HT-29 (cell line): Measurements from ENCODE around the gene LRRC45. TPM values are rescaled to one million over a fixed set of nuclear protein-coding genes. Genes with fewer than 3 reads are reported as not detected.
A peak's percentile ranks its signal among the peaks of the same experiment; 100 is the strongest.

Experiments used
- DNase-seq: peaks from one replicate; pipeline ENCODE4 v3.0.0-alpha.2; 2015; ENCODE audit warnings: low spot score
- total RNA-seq: library from RNA; depleted of rRNA; stranded (reverse); fragments of >200 nt; shearing (Covaris generic); gene quantifications from 2 replicates; pipeline ENCODE4 v1.2.3, GENCODE V29; 2014

LRRC45 gene
- total RNA-seq, 1 experiment from 2014 or later = 88.4 TPM

DNA sequence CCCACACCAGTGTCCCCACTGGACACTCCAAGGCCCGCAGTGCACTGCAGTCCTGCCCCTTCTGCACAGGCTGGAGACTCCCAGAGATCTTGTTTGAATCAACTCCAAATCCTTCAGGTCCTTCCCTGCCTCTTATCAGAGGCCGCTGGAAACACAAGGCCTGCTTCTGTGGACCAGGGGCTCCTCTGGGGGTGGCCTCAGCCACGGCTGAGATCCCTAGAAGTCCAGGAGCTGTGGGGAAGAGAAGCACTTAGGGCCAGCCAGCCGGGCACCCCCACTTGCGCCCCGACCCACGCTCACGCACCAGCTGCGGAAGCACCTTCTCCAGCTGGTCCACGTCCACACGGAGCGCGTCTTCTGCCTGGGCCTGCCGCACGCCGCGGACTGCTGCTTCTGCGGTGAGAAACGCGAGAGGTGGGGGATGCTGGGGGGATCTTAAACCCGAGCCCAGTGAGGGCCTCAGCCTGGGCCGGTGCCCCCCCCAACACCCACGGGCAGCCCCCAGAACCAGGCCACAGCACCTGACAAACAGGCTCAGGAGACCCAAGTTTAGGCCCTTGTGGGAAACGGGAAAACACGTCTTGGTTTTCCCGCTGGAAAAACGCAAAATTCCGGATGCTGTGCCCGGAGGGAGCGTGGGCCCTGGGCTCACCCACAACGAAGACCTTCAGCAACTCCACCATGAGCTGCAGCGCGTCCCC, 4.0 kb upstream of the LRRC45 start:
- DNase-seq = no peak

DNA sequence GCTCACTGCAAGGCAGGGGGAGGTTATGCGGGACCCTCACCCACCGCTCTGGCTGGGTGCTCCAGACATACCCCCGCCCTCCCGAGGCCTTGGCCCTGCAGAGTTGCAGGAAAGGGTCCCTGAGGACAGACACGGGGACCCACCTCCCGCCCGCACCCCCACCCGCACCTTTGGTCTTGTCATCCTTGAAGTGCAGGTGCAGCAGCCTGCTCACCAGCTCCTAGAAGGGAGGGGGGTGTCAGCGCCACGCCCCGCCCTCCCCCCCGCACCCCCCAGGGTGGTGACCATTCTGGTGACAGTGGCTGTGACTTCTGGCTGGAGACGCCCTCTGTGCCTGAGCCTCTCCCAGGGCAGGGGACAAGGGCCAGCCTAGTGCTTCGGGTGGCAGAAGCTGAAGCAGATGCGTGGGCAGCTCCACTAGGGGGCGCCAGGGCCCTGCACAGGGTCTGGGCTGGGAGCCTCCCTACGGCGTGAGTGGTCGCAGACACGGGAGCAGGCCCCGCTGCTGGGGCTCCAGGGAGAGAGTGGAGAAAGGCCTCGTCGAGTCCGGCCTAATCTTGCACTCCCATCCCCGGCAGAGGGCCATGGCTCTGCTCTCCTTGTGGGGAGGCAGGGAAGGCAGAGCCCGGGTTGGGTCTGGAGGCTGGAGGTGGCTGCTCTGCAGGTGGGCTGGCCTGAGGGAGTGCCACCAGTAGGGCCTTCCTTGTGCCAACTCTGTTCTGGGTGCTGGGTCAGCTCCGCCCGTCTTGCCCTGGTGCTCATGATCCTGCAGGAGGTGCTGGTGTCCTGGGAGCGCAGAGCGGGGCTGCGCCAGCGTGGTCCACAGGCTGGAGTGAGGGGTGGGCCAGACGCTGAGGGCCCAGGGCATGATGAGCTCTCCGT, 3.2 kb upstream of the LRRC45 start:
- peak; percentile 48 for DNase-seq

DNA sequence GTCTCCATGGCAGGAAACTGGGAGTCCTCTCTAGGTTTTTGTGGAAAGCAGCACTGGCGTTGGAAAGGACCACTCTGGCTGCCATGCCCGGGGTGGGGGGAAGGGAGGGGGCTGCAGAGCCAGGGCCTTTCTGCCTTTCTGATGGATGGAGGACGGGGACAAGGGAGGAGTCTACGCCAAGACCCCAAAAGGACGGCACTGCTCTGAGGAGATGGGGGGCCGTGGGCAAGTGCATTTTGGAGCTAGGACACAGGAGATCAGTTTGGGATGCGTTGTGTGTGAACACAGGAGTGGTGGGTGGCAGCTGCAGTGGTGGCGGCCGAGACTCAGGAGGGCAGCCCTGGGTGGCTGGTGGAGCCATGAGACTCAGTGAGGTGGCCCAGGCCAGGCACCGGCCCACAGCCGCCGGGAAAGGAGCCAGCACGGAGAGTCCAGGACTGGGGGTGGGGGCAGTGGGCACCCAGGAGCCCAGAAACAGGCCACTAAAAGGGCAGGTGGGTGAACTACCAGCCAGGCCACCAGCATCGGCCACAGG, 2.5 kb upstream of the LRRC45 start:
- no peak for DNase-seq

DNA sequence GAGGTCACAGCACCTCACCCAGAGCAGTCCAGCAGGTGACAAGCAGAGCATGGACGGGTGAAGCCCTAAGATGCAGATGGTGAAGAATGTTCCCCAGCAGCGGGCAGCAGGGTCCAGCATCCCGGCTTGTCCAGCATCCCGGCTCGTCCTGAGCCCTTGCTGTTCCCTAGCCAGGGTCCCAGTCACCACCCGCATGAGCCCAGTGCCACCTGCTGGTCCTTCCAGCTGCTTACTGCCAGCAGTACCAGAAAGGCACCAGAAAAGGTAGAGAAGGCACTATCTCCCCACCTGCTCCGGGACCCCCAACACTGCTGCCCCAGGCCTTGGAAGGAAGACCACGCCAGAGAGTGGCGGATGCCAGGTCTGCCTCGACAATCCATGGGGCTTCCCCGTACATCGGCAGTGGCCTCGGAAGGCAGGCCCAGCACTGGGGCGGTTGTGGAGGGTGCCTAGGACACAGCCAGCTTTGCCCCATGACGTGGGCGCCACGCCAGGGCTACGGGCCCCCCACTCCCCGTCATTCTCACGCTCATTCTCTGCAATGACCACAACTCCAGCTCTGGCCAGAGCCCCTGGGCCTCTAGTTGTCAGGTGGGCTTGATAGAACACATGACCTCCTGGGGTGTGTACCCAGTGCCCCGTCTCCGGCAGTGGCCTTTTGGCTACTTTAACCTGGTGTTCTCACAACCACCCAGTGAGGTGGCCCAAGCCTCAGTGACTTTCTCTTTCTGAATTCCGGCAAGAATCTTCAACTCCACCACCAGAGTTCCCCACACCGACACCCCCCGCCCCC, 1.8 kb upstream of the LRRC45 start:
- peak; percentile 87 for DNase-seq

DNA sequence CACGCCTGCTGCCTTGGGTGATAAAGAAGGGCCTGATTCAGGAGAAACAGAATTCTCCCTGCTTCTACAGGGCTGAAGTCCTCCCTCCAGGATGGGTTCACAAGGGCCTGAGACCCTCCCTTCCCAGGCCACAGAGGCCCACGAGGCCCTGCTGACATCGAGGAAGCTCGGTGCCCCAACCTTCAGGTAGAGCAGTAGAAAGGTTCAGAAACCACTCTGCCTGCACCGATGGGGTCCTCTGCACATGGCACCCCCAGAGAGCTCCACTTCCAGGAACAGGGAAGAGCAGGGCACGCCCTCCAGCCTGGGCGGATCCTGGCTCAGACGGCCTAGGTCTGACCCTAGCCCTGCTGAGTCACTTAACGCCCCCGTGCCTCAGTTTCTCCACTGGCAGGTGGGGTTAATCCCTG, 1.2 kb upstream of the LRRC45 start:
- peak; percentile 44 for DNase-seq

DNA sequence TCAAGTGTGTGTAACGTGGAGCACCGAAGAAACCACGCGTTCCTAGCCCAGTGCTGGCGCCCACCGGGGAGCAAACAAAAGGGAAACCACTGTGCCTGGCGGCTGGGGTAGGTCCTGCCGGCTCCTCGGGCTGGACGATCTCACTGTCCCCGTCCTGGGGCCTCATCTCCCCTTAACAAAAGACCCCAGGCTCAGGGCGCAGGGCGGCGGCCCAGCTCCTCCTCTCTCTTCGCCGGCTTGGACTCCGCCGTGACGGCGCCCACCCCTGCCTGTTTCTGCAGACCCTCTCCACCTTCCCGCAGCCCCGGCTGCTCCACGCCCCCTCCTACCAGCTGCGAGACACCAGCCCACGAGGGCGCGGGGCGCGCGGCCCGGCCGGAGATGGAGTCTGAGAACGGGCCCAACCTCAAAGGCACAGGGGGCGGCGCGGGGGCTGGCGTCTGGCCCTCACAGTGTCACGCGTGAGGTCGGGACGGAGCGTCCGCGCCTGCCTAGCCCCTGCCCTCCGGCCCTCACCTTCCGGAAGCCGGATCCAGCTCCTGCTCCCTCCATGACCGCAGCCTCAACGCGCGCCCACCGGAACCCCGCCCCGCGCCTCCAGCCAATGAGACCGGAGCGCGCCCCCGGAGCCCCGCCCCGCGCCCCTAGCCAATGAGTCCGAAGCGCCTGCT, 660 bp upstream of the LRRC45 start, which contains the start of gene CENPX:
Gene CENPX (minus strand): TSS at position 569 of the 671 bp plus-strand sequence. CDS start 17 bp downstream, at position 552.
- DNase-seq = no peak

DNA sequence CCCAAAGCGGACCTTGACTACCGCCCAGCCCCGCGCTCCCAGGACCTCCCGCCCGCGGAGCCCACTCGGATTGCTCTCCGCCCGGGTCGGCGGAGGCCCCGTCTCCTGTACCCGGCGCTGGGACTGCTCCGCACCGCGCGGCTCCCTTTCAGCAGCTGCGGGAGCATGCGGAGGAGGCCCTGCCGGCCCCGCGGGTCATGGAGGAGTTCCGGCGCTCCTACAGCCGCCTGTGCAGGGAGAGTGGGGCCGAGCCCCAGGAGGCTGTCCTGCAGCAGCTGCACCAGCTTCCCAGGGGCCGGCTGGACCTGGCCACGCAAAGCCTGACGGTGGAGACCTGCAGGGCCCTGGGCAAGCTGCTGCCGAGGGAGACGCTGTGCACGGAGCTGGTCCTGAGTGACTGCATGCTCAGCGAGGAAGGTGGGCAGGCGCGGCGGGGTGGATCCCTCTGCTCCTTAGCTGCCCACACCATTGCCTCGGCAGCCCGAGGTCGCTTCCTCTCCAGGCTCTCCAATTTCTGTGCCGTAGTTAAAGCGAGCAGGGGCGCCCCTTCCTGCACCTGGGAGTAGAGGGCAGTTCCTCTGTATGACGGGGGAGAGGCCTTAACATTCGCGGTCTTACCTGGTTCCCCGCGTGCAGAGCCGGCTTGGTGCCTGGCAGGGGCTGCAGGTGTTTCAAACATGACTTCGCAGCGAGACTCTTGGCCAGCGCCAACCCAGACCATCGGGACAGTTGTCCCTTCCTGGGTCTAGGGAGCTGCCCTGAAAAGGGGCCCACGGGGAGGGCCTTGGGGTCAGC, 539 bp downstream of the LRRC45 start:
- peak; percentile 27 for DNase-seq

DNA sequence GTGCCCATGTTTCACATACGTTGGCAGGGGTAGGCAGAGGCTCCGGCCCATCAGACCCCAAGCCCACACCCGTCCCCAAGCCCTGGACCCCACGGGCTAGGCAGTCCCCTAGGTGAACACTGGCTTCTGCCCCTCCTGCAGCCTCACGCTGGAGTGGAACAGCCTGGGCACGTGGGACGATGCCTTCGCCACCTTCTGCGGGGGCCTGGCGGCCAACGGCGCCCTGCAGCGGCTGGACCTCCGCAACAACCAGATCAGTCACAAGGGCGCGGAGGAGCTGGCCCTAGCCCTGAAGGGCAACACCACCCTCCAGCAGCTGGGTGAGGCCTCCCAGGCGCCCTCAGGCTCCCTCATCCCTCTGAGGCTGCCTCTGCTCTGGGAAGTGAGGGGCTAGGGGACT, 1.8 kb downstream of the LRRC45 start:
- no peak for DNase-seq

DNA sequence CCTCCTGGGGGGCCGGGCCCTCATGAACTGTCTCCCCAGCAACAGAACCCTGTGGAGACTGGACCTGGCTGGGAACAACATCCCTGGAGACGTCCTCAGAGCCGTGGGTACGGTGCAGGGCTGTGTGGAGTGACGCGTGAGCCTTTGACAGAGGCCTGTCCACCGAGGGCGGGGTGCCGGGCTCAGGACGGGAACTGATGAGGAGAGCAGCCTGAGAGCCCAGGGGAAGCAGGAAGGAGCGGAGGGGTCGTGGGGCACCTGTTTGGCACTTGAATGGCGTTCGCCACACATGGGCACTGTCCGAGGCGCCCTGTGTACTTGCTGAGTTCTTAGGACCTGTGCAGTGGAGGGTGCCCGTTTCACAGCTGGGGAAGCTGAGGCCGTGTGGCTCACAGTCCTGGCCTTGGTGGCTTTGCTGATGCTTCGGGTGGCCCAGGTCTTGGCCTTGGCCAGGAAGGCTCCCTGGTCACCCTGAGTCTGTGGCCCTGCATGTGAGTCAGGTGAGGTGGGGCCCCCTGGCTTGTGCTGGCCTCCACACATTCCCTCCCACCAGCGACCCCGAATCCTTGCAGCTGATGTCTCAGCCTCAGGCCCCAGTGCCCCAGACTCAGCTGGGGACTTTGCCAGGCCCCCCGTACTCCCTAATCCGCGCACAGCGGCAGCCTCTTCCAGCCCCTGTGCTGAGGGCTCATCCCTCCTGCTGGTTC, 2.4 kb downstream of the LRRC45 start:
- no peak for DNase-seq

DNA sequence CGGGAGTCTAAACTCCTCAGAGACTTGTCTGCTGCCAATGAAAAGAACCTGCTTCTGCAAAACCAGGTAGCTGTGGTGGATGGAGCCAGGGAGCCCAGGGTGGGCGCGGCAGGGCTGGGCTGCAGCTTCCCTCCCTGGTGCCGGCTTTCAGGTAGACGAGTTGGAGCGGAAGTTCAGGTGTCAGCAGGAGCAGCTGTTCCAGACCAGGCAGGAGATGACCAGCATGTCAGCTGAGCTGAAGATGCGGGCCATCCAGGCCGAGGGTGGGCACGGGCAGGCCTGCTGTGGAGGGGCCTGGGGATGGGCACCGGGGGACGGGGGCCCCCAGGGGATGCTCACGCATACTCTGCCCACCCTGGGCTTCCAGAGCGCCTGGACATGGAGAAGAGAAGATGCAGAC, 5.1 kb downstream of the LRRC45 start:
- DNase-seq = no peak

DNA sequence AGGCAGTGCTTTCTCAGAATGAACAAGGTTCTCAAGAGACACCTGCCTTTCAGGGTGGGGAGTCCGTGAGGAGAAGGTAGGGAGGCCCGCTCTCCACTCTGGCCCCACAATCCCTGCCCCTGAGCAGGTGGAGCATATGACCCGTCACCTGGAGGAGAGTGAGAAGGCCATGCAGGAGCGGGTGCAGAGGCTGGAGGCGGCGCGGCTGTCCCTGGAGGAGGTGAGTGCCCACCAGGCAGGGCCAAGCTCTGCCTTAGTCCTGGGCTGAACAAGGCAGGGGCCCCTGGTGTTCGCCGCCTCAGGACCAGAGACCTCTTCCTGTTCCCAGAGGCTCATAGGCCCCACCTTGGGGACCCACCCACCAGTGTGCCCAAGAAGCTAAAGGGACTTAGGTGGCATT, 5.9 kb downstream of the LRRC45 start:
- DNase-seq = no peak

DNA sequence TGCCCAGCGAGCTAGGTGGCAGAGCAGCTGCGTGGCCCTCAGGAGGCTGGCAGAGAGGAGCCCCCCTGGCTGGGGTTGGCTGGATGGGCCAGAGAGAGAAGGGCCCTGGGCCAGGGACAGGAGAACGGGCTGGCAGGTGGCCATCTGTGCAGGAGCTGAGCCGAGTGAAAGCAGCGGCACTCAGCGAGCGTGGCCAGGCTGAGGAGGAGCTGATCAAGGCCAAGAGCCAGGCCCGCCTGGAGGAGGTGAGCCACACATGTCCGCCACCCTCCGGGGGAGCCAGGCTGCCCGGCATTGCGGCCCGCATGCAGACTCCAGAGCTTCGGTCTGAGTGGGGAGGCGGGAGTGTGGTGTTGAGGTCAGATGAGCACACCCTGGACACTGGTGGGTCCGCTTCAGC, 6.3 kb downstream of the LRRC45 start:
- DNase-seq = no peak

DNA sequence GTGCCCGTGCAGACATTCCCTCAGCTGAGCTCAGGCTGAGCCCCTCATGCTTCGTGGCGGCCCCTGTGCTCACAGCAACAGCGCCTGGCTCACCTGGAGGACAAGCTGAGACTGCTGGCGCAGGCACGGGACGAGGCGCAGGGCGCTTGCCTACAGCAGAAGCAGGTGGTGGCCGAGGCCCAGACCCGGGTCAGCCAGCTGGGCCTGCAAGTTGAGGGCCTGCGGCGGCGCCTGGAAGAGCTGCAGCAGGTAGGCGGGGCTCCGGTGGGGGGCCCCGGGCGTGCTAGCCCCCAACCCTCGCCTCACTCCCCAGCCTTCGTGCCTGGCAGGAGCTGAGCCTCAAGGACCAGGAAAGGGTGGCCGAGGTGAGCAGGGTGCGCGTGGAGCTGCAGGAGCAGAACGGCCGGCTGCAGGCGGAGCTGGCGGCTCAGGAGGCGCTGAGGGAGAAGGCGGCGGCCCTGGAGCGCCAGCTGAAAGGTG, 6.9 kb downstream of the LRRC45 start:
- no peak for DNase-seq

DNA sequence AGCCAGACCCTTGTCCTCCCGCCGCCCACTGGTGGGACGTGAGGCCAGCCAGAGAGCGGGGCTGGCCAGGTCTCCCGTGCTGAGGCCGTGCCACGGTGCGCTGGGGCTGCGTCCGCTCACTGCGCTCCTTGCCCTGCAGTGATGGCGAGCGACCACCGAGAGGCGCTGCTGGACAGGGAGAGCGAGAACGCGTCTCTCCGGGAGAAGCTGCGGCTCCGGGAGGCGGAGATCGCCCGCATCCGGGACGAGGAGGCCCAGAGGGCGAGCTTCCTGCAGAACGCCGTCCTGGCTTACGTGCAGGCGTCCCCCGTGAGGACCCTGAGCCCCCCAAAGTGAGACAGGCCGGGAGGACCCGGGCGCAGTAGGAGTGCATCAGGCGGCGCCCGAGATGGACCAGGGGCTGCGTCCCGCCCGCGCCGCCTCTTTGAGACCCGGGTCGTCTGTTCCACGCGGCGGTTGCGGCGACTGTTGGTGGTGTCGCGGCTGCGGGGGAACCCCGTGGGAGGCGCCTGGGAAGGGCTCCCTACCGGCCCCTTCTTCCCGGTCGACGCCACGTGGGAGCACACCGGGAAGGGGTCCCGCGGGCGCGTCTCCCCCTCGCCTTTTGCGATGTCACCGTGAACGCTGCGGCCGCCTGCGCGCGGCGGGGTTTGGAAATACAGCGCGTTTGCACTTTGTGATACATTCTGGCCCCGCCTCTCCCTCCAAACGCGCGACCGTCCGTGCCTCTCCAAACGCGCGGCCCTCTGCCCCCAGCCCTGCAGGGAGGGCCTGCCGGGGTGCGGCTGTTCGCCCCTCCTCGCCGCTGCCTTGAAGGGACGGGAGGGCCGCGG, 7.6 kb downstream of the LRRC45 start:
- DNase-seq = peak; percentile 84

DNA sequence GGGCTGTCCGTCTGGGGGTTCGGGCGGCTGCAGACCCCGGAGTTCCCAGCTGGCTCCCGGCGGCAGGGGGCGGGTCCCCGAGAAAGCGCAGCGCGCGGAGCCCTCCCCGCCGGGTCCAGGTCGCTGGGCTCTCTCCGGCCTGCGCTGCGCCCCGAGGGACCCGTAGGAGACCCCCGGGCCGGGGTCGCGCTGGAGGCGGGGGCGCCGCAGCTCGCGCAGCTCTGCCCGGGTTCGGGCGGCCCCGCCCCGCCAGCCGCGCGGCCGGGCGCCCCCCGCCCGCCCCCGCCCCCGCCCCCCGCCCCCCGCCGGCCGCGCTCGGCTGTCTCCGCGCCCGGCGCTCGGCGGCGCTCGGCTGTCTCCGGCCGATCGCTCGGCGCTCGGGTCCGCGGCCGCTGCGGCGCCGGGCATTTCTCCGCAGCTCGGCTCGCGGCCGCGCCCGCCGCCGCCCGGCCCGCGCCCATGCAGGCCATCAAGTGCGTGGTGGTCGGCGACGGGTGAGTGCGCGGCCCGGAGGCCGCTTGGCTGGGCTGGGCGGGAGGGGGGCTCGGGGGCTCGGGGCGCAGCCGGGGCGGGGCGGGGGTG, 8.3 kb downstream of the LRRC45 start, which contains the start of gene RAC3:
Gene RAC3 (plus strand): TSS at position 376 of the 582 bp plus-strand sequence. CDS start 84 bp downstream, at position 460.
- DNase-seq = peak; percentile 35

DNA sequence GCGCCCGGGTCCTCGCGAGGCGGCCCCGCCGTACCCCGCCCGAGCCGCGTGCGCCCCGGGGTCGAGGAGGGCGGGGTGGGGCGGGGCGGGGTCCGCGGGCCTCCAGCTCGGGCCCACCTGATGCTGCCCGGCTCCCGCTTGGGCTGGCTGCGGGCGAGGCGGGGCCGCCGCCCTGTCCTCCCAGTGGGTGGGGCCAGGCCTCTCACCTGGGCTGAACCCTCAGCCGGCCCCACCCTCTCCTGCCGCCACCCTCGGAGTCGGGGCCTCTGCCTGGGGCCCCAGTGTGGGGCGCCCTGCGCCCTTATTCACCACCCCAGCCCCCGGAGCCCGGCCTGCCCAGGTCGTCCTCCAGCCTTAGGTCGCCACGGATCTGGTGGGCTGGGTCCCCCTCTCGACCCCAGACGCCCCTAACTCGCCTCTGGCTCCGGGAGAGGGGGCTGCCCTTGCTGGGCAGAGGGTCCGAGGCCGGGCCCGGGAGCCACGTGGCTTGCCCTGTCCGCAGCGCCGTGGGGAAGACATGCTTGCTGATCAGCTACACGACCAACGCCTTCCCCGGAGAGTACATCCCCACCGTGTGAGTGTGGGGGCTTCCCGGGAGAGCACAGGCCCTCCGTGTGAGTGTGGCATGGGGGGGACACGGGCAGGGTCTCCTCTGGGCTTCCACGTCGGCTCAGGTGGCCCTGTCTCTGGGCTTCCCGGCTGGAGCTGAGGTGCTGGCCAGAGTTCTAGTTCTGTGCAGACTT, 9.0 kb downstream of the LRRC45 start:
- peak; percentile 46 for DNase-seq

DNA sequence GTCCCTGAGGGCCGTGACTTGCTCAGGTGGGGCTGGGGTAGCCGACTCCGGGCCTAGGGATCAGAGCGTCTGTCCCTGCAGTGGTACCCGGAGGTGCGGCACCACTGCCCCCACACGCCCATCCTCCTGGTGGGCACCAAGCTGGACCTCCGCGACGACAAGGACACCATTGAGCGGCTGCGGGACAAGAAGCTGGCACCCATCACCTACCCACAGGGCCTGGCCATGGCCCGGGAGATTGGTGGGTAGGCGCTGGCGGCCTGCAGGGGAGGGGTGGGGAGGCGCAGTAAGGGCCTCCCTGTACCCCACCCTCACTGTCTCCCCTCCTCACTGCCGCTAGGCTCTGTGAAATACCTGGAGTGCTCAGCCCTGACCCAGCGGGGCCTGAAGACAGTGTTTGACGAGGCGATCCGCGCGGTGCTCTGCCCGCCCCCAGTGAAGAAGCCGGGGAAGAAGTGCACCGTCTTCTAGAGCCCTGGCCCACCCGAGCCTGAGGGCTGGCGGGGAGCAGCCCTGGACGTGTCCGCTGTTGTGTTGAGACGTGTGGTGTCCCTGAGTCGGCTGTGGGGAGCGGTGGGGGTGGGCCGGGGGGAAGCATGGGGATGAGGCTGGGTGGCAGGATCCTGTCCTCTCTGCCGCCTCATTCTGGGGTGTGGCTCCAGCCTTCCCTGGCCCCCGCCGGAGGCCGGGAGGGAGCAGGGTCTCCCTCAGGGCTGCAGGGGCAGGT, 10.4 kb downstream of the LRRC45 start:
- no peak for DNase-seq
